H1 (cell line): ENCODE data around the gene MIPOL1. TPM values are rescaled to one million over a fixed set of nuclear protein-coding genes. Genes with fewer than 3 reads are reported as not detected.

Experiments
- CHD7 ChIP-seq: fragments of 300-600 bp; sonication (generic); IDR thresholded peaks from 2 replicates; pipeline ENCODE4 v1.7.1; 2012; ENCODE audit warnings: low read length, moderate library complexity, mild to moderate bottlenecking, inconsistent platforms; ENCODE audit not compliant: insufficient replicate concordance
- CTCF ChIP-seq, 3 experiments: IDR thresholded peaks; 1 replicate in 2 of 3; 2 replicates in 1 of 3; pipeline versions ENCODE4 v1.5.1 to v1.6.1; 2011; ENCODE audit warnings: low read length in 3 of 3, mild to moderate bottlenecking in 3 of 3, inconsistent platforms in 2 of 3, low read depth in 1 of 3, moderate library complexity in 1 of 3; ENCODE audit not compliant: insufficient read depth in 1 of 3; ENCODE audit errors: control extremely low read depth in 1 of 3
- HDAC6 ChIP-seq: IDR thresholded peaks from one replicate; pipeline ENCODE4 v1.7.1; 2012; ENCODE audit warnings: low read depth, mild to moderate bottlenecking, inconsistent platforms, low read length, moderate library complexity
- JUN ChIP-seq: IDR thresholded peaks from 2 replicates; pipeline ENCODE4 v1.6.1; 2011; ENCODE audit warnings: low read depth, mild to moderate bottlenecking, improper control_type of control experiment, low read length
- NANOG ChIP-seq: IDR thresholded peaks from 2 replicates; pipeline ENCODE4 v1.6.1; 2011; ENCODE audit warnings: low read length, low read depth, mild to moderate bottlenecking, inconsistent platforms; ENCODE audit not compliant: insufficient read depth, poor library complexity, severe bottlenecking
- RAD21 ChIP-seq, 2 experiments: IDR thresholded peaks in 1 of 2; conservative IDR thresholded peaks in 1 of 2; 2 replicates each; pipeline ENCODE4 v1.6.1; 2011; ENCODE audit warnings: low read depth in 2 of 2, low read length in 2 of 2, improper control_type of control experiment in 1 of 2, inconsistent platforms in 1 of 2, mild to moderate bottlenecking in 1 of 2, moderate library complexity in 1 of 2
- SP1 ChIP-seq: IDR thresholded peaks from 2 replicates; pipeline ENCODE4 v1.6.1; 2011; ENCODE audit warnings: low read depth, low read length
- TCF12 ChIP-seq: IDR thresholded peaks from 2 replicates; pipeline ENCODE4 v1.6.1; 2011; ENCODE audit warnings: low read depth, mild to moderate bottlenecking, low read length
- TEAD4 ChIP-seq: IDR thresholded peaks from 2 replicates; pipeline ENCODE4 v1.6.1; 2012; ENCODE audit warnings: low read depth, low read length, inconsistent platforms, mixed read lengths
- polyA plus RNA-seq, 7 experiments: library from polyadenylated mRNA; depleted of rRNA in 3 of 7; stranded (reverse) in 5 of 7; unstranded in 2 of 7; fragments of >200 nt in 5 of 7; fragments of 200-250 nt in 2 of 7; gene quantifications; 1 replicate in 5 of 7; 2 replicates in 1 of 7; 4 replicates in 1 of 7; pipeline versions ENCODE4 v1.2.1 to v1.2.3, GENCODE V29; 2011 to 2013; ENCODE audit warnings: missing spikeins in 2 of 7, mixed read lengths in 2 of 7
- total RNA-seq: library from RNA; stranded (reverse); fragmentation: NEBNext Ultra II Directional; extraction: Animal tissue kit (Norgen Biotek cat#: 25700); gene quantifications from 2 replicates; pipeline ENCODE4 v1.2.1, GENCODE V29; 2021

The MIPOL1 gene
- total and polyA plus RNA-seq, 2 of the 8 experiments (the other 6 are each of a cell fraction or from before 2014, with no cell fraction given), result 2.8 to 23.9 TPM

- TF ChIP-seq CHD7 (no peak), CTCF (IDR thresholded peaks at IDR 0.05; ENCODE audit: control extremely low read depth in 1 of 3, insufficient read depth in 1 of 3, low read depth in 1 of 3, low read length in 3 of 3) (no peak), TCF12 (no peak), NANOG (no peak), RAD21 (IDR thresholded peaks at IDR 0.05 in 1 of 2, conservative IDR thresholded peaks at IDR 0.05 in 1 of 2; ENCODE audit: low read depth in 2 of 2, low read length in 2 of 2) (no peak), TEAD4 (no peak), HDAC6 (no peak), SP1 (no peak), JUN (no peak)
Observed at GRCh38 chr14:37558740-37559139, 361.0 kb downstream of the MIPOL1 start (continued).
